HG02885 (cell line): ENCODE results near the gene OSGEPL1.
"Not testable (repeated sequence)": the region's sequence is repeated elsewhere in the genome, so short reads cannot be mapped to it uniquely, and the experiment has no call there.

ENCODE experiments used
- ATAC-seq: cut with Tn5 transposase; IDR thresholded peaks from one replicate; pipeline ENCODE4 v1.9.1; 2021; ENCODE audit warnings: mild to moderate bottlenecking; ENCODE audit not compliant: unreplicated experiment, poor library complexity

Gene OSGEPL1

GRCh38 chr2:189762551-189763298 is at the start of gene OSGEPL1:
OSGEPL1 (minus strand) TSS chr2:189762792; CDS start chr2:189761640, 1,152 bp downstream.
- peak; percentile 96 for ATAC-seq

GRCh38 chr2:189803431-189803830 is 40.8 kb upstream of the OSGEPL1 start:
- no peak for ATAC-seq

- no peak for ATAC-seq
These were observed 39.9 kb upstream of the OSGEPL1 start for GRCh38 chr2:189802396-189802912.

GRCh38 chr2:189799531-189799930 is 36.9 kb upstream of the OSGEPL1 start:
- no peak for ATAC-seq

GRCh38 chr2:189799030-189799331 is 36.4 kb upstream of the OSGEPL1 start:
- ATAC-seq, result no peak

GRCh38 chr2:189798312-189799029 is 35.9 kb upstream of the OSGEPL1 start:
- ATAC-seq, result peak; percentile 81

GRCh38 chr2:189797902-189798301 is 35.3 kb upstream of the OSGEPL1 start:
- ATAC-seq, result no peak

- no peak for ATAC-seq
These were observed 31.7 kb upstream of the OSGEPL1 start for GRCh38 chr2:189794310-189794709.

- ATAC-seq, result peak; percentile 58
These were observed 28.9 kb upstream of the OSGEPL1 start for GRCh38 chr2:189791338-189792042.

GRCh38 chr2:189783927-189784867 is 21.6 kb upstream of the OSGEPL1 start, which contains the start of the genes ORMDL1 and PMS1:
ORMDL1 (minus strand) TSS chr2:189784339; CDS start chr2:189782595, 1,744 bp downstream.
PMS1 (plus strand) TSS chr2:189784450; CDS start chr2:189791810, 7,360 bp downstream.
- peak; percentile 93 for ATAC-seq

- peak; percentile 22 for ATAC-seq
These were observed 20.9 kb upstream of the OSGEPL1 start for GRCh38 chr2:189783451-189783926.

- no peak for ATAC-seq
These were observed 19.7 kb upstream of the OSGEPL1 start for GRCh38 chr2:189782221-189782671.

- ATAC-seq, result no peak
These were observed 9.6 kb upstream of the OSGEPL1 start for GRCh38 chr2:189772212-189772611.

- ATAC-seq, result no peak
These were observed 8.2 kb upstream of the OSGEPL1 start for GRCh38 chr2:189770590-189771322.

- ATAC-seq, result no peak
These were observed 1.5 kb upstream of the OSGEPL1 start for GRCh38 chr2:189763908-189764661.

GRCh38 chr2:189762229-189762550 is 402 bp downstream of the OSGEPL1 start:
- no peak for ATAC-seq

- not testable (repeated sequence) for ATAC-seq
These were observed 2.4 kb downstream of the OSGEPL1 start for GRCh38 chr2:189760154-189760553.

GRCh38 chr2:189756311-189756952 is 6.2 kb downstream of the OSGEPL1 start:
- no peak for ATAC-seq
